IPS DF 6.9 (cell line): ENCODE results near the gene CFAP65.
A peak's percentile ranks its signal among the peaks of the same experiment; 100 is the strongest.

Experiments used
- DNase-seq: peaks from one replicate; pipeline ENCODE4 v3.0.0-alpha.2; 2013; ENCODE audit warnings: low read depth, low spot score
- H3K27ac ChIP-seq: one replicate; pipeline ENCODE4 v1.5.1; 2013; ENCODE audit warnings: low read length, control low read depth
- H3K27me3 ChIP-seq: 2 replicates; pipeline ENCODE4 v1.6.1; 2013; ENCODE audit warnings: mild to moderate bottlenecking, low read length; ENCODE audit not compliant: control insufficient read depth, insufficient read depth
- H3K36me3 ChIP-seq: 2 replicates; pipeline ENCODE4 v1.6.1; 2013; ENCODE audit warnings: low read length; ENCODE audit not compliant: control insufficient read depth, insufficient read depth
- H3K4me1 ChIP-seq: 2 replicates; pipeline ENCODE4 v1.6.1; 2013; ENCODE audit warnings: low read length; ENCODE audit not compliant: control insufficient read depth, insufficient read depth
- H3K4me3 ChIP-seq: 2 replicates; pipeline ENCODE4 v1.5.1; 2013; ENCODE audit warnings: mild to moderate bottlenecking, low read length
- H3K9me3 ChIP-seq: 2 replicates; pipeline ENCODE4 v1.6.1; 2013; ENCODE audit warnings: low read length, inconsistent platforms; ENCODE audit not compliant: control insufficient read depth, insufficient read depth
- WGBS: extraction: QIAGEN DNeasy Blood & Tissue Kit; methylation state at CpG from one replicate; pipeline ENCODE4 v1.1.7; 2013; ENCODE audit warnings: mixed read lengths, missing lambda C conversion rate; ENCODE audit not compliant: insufficient read length, insufficient coverage; 5-methylcytosine and 5-hydroxymethylcytosine counted together

CFAP65 gene

DNA sequence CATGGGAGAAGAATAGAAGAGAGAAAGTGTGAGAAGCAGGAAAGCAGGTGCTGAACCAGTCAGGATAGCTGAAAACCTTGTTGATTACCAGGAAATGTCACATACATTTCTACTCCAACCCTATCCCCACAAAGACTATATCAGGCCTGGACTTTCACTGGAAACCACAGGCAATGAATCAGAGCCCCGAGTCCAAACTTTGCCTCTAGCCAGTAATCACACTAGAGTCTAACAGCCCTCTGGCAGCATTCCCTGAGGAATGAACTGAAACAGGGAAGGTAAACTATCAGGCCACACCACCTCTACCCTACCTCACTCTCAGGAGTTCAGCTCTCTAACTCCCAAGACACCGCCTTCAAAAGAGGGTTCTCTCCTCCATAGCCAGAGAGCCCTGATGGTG lies 38.1 kb upstream of the CFAP65 start:
- WGBS = no CpG with 5 or more reads among the region's 2 CpGs
- Histone ChIP-seq H3K4me3 (no peak overlapping the region), H3K27ac (no peak overlapping the region), H3K9me3 (no peaks in the 10 kb centered on the region), H3K27me3 (no peaks in the 10 kb centered on the region), H3K4me1 (no peaks in the 10 kb centered on the region), H3K36me3 (no peaks in the 10 kb centered on the region)
- no peak for DNase-seq

GRCh38 chr2:219078951-219079350 lies 37.6 kb upstream of the CFAP65 start:
- no CpG with 5 or more reads among the region's 4 CpGs for WGBS
- no peaks in the 10 kb centered on the region for H3K27me3 ChIP-seq
- no peaks in the 10 kb centered on the region for H3K36me3 ChIP-seq
- H3K9me3 ChIP-seq = no peaks in the 10 kb centered on the region
- H3K4me1 ChIP-seq = no peaks in the 10 kb centered on the region
- DNase-seq = no peak
- no peak overlapping the region for H3K27ac ChIP-seq
- no peak overlapping the region for H3K4me3 ChIP-seq

DNA sequence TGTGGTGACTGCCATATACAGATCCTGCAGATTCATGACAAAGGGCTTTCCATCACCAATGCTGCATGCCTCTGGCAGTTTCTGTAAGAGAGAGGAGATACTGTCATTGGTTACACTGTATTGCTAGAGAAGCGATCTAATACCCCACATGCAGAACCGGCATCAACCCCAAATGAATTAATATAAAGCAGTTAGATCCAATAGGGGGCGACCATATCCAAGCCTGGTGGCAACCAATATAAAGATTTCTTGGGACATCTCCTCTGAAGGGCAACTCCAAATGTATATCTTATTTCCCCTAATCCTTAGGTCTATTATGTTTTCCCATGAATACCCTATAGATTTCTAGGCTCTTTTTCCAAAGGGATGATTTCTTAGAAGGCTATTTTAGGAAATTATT lies 36.8 kb upstream of the CFAP65 start:
- no CpG with 5 or more reads among the region's 3 CpGs for WGBS
- Histone ChIP-seq H3K4me1 (no peaks in the 10 kb centered on the region), H3K4me3 (no peak overlapping the region), H3K36me3 (no peaks in the 10 kb centered on the region), H3K27me3 (no peaks in the 10 kb centered on the region), H3K27ac (no peak overlapping the region), H3K9me3 (no peaks in the 10 kb centered on the region)
- no peak for DNase-seq

DNA sequence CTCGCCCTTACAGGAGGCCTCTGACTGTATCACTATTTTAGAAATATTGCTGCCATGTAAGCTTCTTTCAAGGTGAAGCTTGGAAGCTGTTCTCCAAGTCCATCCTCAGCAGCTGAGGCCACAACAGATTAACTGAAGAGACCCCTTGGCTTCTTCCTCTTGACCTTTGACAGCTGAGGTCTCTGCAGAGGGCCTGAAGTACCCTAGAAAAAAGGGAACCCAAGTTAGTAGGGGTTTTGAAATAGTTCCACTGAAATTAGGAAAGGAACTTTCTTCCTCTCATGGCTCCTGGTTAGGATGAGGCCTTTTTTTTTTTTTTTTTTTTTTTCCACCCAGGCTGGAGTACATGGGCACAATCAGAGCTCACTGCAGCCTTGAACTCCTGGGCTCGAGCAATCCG lies 34.9 kb upstream of the CFAP65 start:
- DNase-seq = no peak
- WGBS = no CpG with 5 or more reads among the region's 3 CpGs
- Histone ChIP-seq H3K36me3 (no peaks in the 10 kb centered on the region), H3K27me3 (no peaks in the 10 kb centered on the region), H3K9me3 (no peaks in the 10 kb centered on the region), H3K27ac (no peak overlapping the region), H3K4me3 (no peak overlapping the region), H3K4me1 (no peaks in the 10 kb centered on the region)

GRCh38 chr2:219073413-219074129 lies 32.3 kb upstream of the CFAP65 start:
- Histone ChIP-seq H3K27ac (no peak overlapping the region), H3K36me3 (no peaks in the 10 kb centered on the region), H3K27me3 (no peaks in the 10 kb centered on the region), H3K9me3 (no peaks in the 10 kb centered on the region), H3K4me1 (no peaks in the 10 kb centered on the region), H3K4me3 (no peak overlapping the region)
- no CpG with 5 or more reads among the region's 14 CpGs for WGBS
- peak; percentile 57 for DNase-seq

- no peak overlapping the region for H3K27ac ChIP-seq
- H3K4me3 ChIP-seq = no peak overlapping the region
These were observed 31.5 kb upstream of the CFAP65 start for GRCh38 chr2:219072741-219073250.

GRCh38 chr2:219071131-219071816 lies 30.0 kb upstream of the CFAP65 start:
- no peak for DNase-seq

More at GRCh38 chr2:219072741-219073250, 31.5 kb upstream of the CFAP65 start:
- no CpG with 5 or more reads among the region's 9 CpGs for WGBS
- no peak for DNase-seq
- H3K36me3 ChIP-seq = no peaks in the 10 kb centered on the region
- no peaks in the 10 kb centered on the region for H3K27me3 ChIP-seq
- H3K4me1 ChIP-seq = no peaks in the 10 kb centered on the region
- no peaks in the 10 kb centered on the region for H3K9me3 ChIP-seq

GRCh38 chr2:219065484-219065883 lies 24.2 kb upstream of the CFAP65 start:
- no peak overlapping the region for H3K27ac ChIP-seq
- peaks cover 25% of the 10 kb centered on the region for H3K27me3 ChIP-seq
- H3K4me1 ChIP-seq = no peaks in the 10 kb centered on the region; the same call in 1 of the 2 replicates
- no peak for DNase-seq
- H3K36me3 ChIP-seq = no peaks in the 10 kb centered on the region
- H3K4me3 ChIP-seq = no peak overlapping the region
- WGBS = no CpG with 5 or more reads among the region's 1 CpG
- no peaks in the 10 kb centered on the region for H3K9me3 ChIP-seq

More at GRCh38 chr2:219071131-219071816, 30.0 kb upstream of the CFAP65 start:
- no peak overlapping the region for H3K27ac ChIP-seq
- no peak overlapping the region for H3K4me3 ChIP-seq
- no CpG with 5 or more reads among the region's 6 CpGs for WGBS
- no peaks in the 10 kb centered on the region for H3K36me3 ChIP-seq
- no peaks in the 10 kb centered on the region for H3K4me1 ChIP-seq
- H3K27me3 ChIP-seq = no peaks in the 10 kb centered on the region
- H3K9me3 ChIP-seq = no peaks in the 10 kb centered on the region

DNA sequence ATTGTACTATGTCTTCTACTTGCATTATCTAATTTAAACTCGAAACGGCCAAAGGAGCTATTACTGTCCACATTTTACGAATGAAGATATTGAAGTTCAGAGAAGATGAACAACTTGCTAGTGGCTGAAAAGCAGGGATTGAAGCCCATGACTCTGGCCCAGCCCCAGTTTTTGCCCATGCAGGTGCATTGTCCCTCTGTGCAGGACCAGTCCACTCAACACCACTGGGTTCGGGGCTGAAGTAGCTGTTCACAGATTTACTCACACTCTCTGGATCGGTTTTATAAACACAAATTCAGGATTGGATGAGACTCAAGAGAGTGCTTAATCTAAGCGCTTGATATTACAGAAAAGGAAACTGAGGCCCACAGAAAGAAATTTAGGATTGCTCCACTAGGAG lies 20.8 kb upstream of the CFAP65 start:
- no peak for DNase-seq
- Histone ChIP-seq H3K27ac (no peak overlapping the region), H3K4me3 (no peak overlapping the region), H3K27me3 (peaks cover 56% of the 10 kb centered on the region), H3K36me3 (no peaks in the 10 kb centered on the region), H3K4me1 (peaks cover 1% of the 10 kb centered on the region; the same call in 1 of the 2 replicates), H3K9me3 (no peaks in the 10 kb centered on the region)
- no CpG with 5 or more reads among the region's 6 CpGs for WGBS

- DNase-seq = no peak
- no peak within 1 kb of the TSS for H3K27ac ChIP-seq
- H3K9me3 ChIP-seq = no peaks in the 10 kb centered on the region
- peaks cover 66% of the 10 kb centered on the region for H3K27me3 ChIP-seq
- H3K36me3 ChIP-seq = no peaks in the 10 kb centered on the region
- no CpG with 5 or more reads among the region's 76 CpGs for WGBS
- peak within 1 kb of the TSS; percentile 9; the same call in 1 of the 2 replicates for H3K4me3 ChIP-seq
- peaks cover 1% of the 10 kb centered on the region; the same call in 1 of the 2 replicates for H3K4me1 ChIP-seq
These were observed 19.8 kb upstream of the CFAP65 start, which contains the start of gene IHH for GRCh38 chr2:219060821-219061791. Gene IHH, minus strand, starts transcription at chr2:219060921. Its CDS starts 454 bp downstream, at chr2:219060467.
